SK-N-SH (cell line): ENCODE results near the gene KCNQ2. TPM values are rescaled to one million over a fixed set of nuclear protein-coding genes. Genes with fewer than 3 reads are reported as not detected.

Source experiments
- CTCF ChIA-PET: fragments of 300-600, 350-600 bp; formaldehyde crosslinking; extraction: SDS; loops from one replicate; lab custom pipeline; 2021; lab: Yijun Ruan, JAX
- POLR2A ChIA-PET: fragments of 350-600 bp; sonication (Branson Sonifier 250); formaldehyde crosslinking; extraction: SDS; loops from one replicate; lab custom pipeline; 2020; ENCODE audit warnings: antibody characterized with exemption, inconsistent platforms; lab: Yijun Ruan, JAX
- DNase-seq: peaks from one replicate; pipeline ENCODE4 v3.0.0; 2012
- H2AFZ ChIP-seq: fragments of 200-600 bp; sonication (generic); 2 replicates; pipeline ENCODE4 v1.8.1; 2016; ENCODE audit warnings: antibody characterized with exemption, mild to moderate bottlenecking, low read depth
- H3F3A ChIP-seq: fragments of 200-600 bp; sonication (generic); replicated peaks from 2 replicates; pipeline ENCODE3; 2016; ENCODE audit warnings: antibody characterized with exemption, mild to moderate bottlenecking; ENCODE audit not compliant: insufficient read depth
- H3K27ac ChIP-seq, 2 experiments: fragments of 200-500 bp in 1 of 2; fragments of 200-600 bp in 1 of 2; sonication (Bioruptor generic) in 1 of 2; sonication (generic), shearing (Covaris generic) in 1 of 2; 2 replicates each; pipeline versions ENCODE4 v1.5.1 to v1.6.1; 2014 to 2016; ENCODE audit warnings: low read depth in 2 of 2, inconsistent platforms in 1 of 2, low read length in 1 of 2, mild to moderate bottlenecking in 1 of 2, mixed read lengths in 1 of 2
- H3K27me3 ChIP-seq: fragments of 200-600 bp; sonication (generic), shearing (Covaris generic); 2 replicates; pipeline ENCODE4 v1.6.1; 2016; ENCODE audit warnings: mixed run types; ENCODE audit not compliant: insufficient read depth
- H3K36me3 ChIP-seq, 2 experiments: fragments of 200-500 bp in 1 of 2; fragments of 200-600 bp in 1 of 2; sonication (Bioruptor generic) in 1 of 2; sonication (generic) in 1 of 2; replicated peaks in 1 of 2; 2 replicates each; pipeline versions ENCODE3 to v1.5.1; 2014 to 2016; ENCODE audit warnings: low read length in 1 of 2, mild to moderate bottlenecking in 1 of 2; ENCODE audit not compliant: insufficient read depth in 2 of 2, control insufficient read depth in 1 of 2
- H3K4me1 ChIP-seq, 2 experiments: fragments of 200-500 bp in 1 of 2; fragments of 200-600 bp in 1 of 2; sonication (Bioruptor generic) in 1 of 2; sonication (generic), shearing (Covaris generic) in 1 of 2; 2 replicates each; pipeline versions ENCODE4 v1.5.1 to v1.6.1; 2014 to 2016; ENCODE audit warnings: low read depth in 1 of 2, low read length in 1 of 2, mixed run types in 1 of 2; ENCODE audit not compliant: insufficient read depth in 2 of 2, control insufficient read depth in 1 of 2
- H3K4me2 ChIP-seq: fragments of 200-600 bp; sonication (generic), shearing (Covaris generic); 2 replicates; pipeline ENCODE4 v1.6.1; 2017; ENCODE audit warnings: mixed run types
- H3K4me3 ChIP-seq, 2 experiments: fragments of 200-500 bp in 1 of 2; fragments of 200-600 bp in 1 of 2; sonication (Bioruptor generic) in 1 of 2; sonication (generic), shearing (Covaris generic) in 1 of 2; 2 replicates each; pipeline versions ENCODE4 v1.5.1 to v1.8.1; 2014 to 2016; ENCODE audit warnings: low read depth in 2 of 2, inconsistent platforms in 1 of 2, low read length in 1 of 2, mild to moderate bottlenecking in 1 of 2, mixed read lengths in 1 of 2, moderate library complexity in 1 of 2
- H3K79me2 ChIP-seq: fragments of 200-600 bp; sonication (generic); 2 replicates; pipeline ENCODE4 v1.8.1; 2017; ENCODE audit warnings: mild to moderate bottlenecking; ENCODE audit not compliant: insufficient read depth
- H3K9ac ChIP-seq: fragments of 200-600 bp; sonication (generic); 2 replicates; pipeline ENCODE4 v1.6.1; 2017; ENCODE audit warnings: mixed run types
- H3K9me2 ChIP-seq: fragments of 200-600 bp; sonication (generic); 2 replicates; pipeline ENCODE4 v1.6.1; 2017; ENCODE audit warnings: mixed run types
- H3K9me3 ChIP-seq: fragments of 200-600 bp; sonication (generic); 2 replicates; pipeline ENCODE4 v1.6.1; 2017; ENCODE audit warnings: mixed run types, mild to moderate bottlenecking, moderate library complexity
- H4K20me1 ChIP-seq: fragments of 200-600 bp; sonication (generic); 2 replicates; pipeline ENCODE4 v1.6.1; 2017; ENCODE audit warnings: mild to moderate bottlenecking, mixed run types; ENCODE audit not compliant: insufficient read depth
- EP300 ChIP-seq, 2 experiments: IDR thresholded peaks; 2 replicates each; pipeline versions ENCODE4 v1.4.0 to v1.6.1; 2012; ENCODE audit warnings: borderline replicate concordance in 1 of 2, low read depth in 1 of 2, low read length in 1 of 2
- EZH2phosphoT487 ChIP-seq: fragments of 200-600 bp; sonication (generic); IDR thresholded peaks from 2 replicates; pipeline ENCODE4 v1.6.1; 2017; ENCODE audit warnings: low read depth, mixed run types, mild to moderate bottlenecking, antibody characterized with exemption, moderate library complexity, borderline replicate concordance
- FOXJ3 ChIP-seq: sonication (generic); formaldehyde crosslinking; IDR thresholded peaks from 2 replicates; pipeline ENCODE4 v1.5.1; 2020; ENCODE audit warnings: mild to moderate bottlenecking, missing genetic modification reagents
- FOXM1 ChIP-seq: IDR thresholded peaks from 2 replicates; pipeline ENCODE4 v1.4.0; 2012; ENCODE audit warnings: low read depth, mild to moderate bottlenecking
- GATA2 ChIP-seq: sonication (generic); formaldehyde crosslinking; IDR thresholded peaks from 2 replicates; pipeline ENCODE4 v1.5.0; 2020; ENCODE audit warnings: mild to moderate bottlenecking, missing genetic modification reagents
- MAX ChIP-seq: IDR thresholded peaks from 2 replicates; pipeline ENCODE4 v1.4.0; 2012; ENCODE audit warnings: low read depth
- MEF2A ChIP-seq: IDR thresholded peaks from 2 replicates; pipeline ENCODE4 v1.4.0; 2012; ENCODE audit warnings: low read depth, borderline replicate concordance
- MXI1 ChIP-seq: IDR thresholded peaks from 2 replicates; pipeline ENCODE4 v1.6.1; 2012; ENCODE audit warnings: mild to moderate bottlenecking, low read depth, low read length, improper control_type of control experiment
- NFIC ChIP-seq: IDR thresholded peaks from 2 replicates; pipeline ENCODE4 v1.4.0; 2012; ENCODE audit warnings: borderline replicate concordance
- PBX3 ChIP-seq: IDR thresholded peaks from 2 replicates; pipeline ENCODE4; 2012
- RAD21 ChIP-seq: IDR thresholded peaks from 2 replicates; pipeline ENCODE4 v1.6.1; 2012; ENCODE audit warnings: mild to moderate bottlenecking, low read length
- RCOR1 ChIP-seq: fragments of 150-350 bp; IDR thresholded peaks from 2 replicates; pipeline ENCODE4 v1.6.1; 2017; ENCODE audit warnings: antibody characterized with exemption, low read length
- REST ChIP-seq: IDR thresholded peaks from 2 replicates; pipeline ENCODE4 v1.6.1; 2012; ENCODE audit warnings: mild to moderate bottlenecking, low read depth, low read length, moderate library complexity
- RXRA ChIP-seq: IDR thresholded peaks from 2 replicates; pipeline ENCODE4 v1.4.0; 2012; ENCODE audit warnings: low read depth, mild to moderate bottlenecking, borderline replicate concordance
- TAF1 ChIP-seq: IDR thresholded peaks from 2 replicates; pipeline ENCODE4 v1.6.1; 2012; ENCODE audit warnings: low read depth, mild to moderate bottlenecking, low read length, moderate library complexity, borderline replicate concordance
- TCF12 ChIP-seq: IDR thresholded peaks from 2 replicates; pipeline ENCODE4 v1.4.0; 2012
- WGBS: methylation state at CpG from one replicate; pipeline ENCODE4 v1.1.6; 2017; ENCODE audit warnings: low lambda C conversion rate; 5-methylcytosine and 5-hydroxymethylcytosine counted together
- polyA plus RNA-seq, 3 experiments: library from polyadenylated mRNA; depleted of rRNA; stranded (reverse); fragments of >200 nt; gene quantifications; 2 replicates each; pipeline ENCODE4 v1.2.3, GENCODE V29; 2012

KCNQ2 gene
- polyA plus RNA-seq, 1 of the 3 experiments (the other 2 are of a cell fraction), result 3.9 TPM

- POLR2A ChIA-PET, result no interaction called here
- Histone ChIP-seq H3K36me3 (no peaks in the 10 kb centered on the region), H4K20me1 (no peaks in the 10 kb centered on the region), H3K4me1 (peaks cover 0 to 1% of the 10 kb centered on the region in 2 experiments; a peak in 1 of 4 replicates), H3K9me3 (no peaks in the 10 kb centered on the region), H3K9ac (no peak overlapping the region)
- CTCF ChIA-PET, result interaction anchor here (2.9 kb wide), 1 partner anchor 31 kb away, joined by 15 read pairs; no protein-coding TSS in a partner anchor
- DNase-seq, result no peak
- TF ChIP-seq RXRA, result no peak
- no peak for TF ChIP-seq RAD21
- TF ChIP-seq MEF2A, result no peak
- TF ChIP-seq PBX3, result no peak
- TF ChIP-seq RCOR1, result no peak
- TF ChIP-seq FOXJ3 (CRISPR knock-in tag), result no peak
- no peak for TF ChIP-seq TCF12
- TF ChIP-seq REST, result no peak
- TF ChIP-seq EZH2phosphoT487, result no peak
- no peak for TF ChIP-seq EP300 (IDR thresholded peaks at IDR 0.05; ENCODE audit: borderline replicate concordance in 1 of 2, low read depth in 1 of 2, low read length in 1 of 2)
- no peak for TF ChIP-seq FOXM1
- TF ChIP-seq NFIC, result no peak
- TF ChIP-seq MXI1, result no peak
- TF ChIP-seq MAX, result no peak
- no peak for TF ChIP-seq TAF1
- TF ChIP-seq GATA2 (CRISPR knock-in tag), result no peak
- TF ChIP-seq, all 33 proteins: peak for 0
- no peaks in the 10 kb centered on the region for H3K79me2 ChIP-seq
- H2AFZ ChIP-seq, result no peak overlapping the region
- H3K27ac ChIP-seq, result no peak overlapping the region
- no peaks in the 10 kb centered on the region for H3K27me3 ChIP-seq
- no peaks in the 10 kb centered on the region for H3F3A ChIP-seq
- no peak overlapping the region for H3K4me2 ChIP-seq
- WGBS, result 74% methylated on average over 38 of the region's 46 CpGs
- H3K9me2 ChIP-seq, result no peaks in the 10 kb centered on the region
- no peak overlapping the region for H3K4me3 ChIP-seq
These were observed 121.7 kb downstream of the KCNQ2 start for GRCh38 chr20:63350597-63351325.

Other genes starting within 250 kb of the KCNQ2 start
- gene BIRC7, start 236.8 kb downstream of the KCNQ2 start, polyA plus RNA-seq (2012; rRNA removed), result not detected in 2 replicates
- not detected in 2 replicates for gene NKAIN4, start 218.2 kb downstream of the KCNQ2 start, polyA plus RNA-seq (2012; rRNA removed)
- gene ARFGAP1, start 199.8 kb downstream of the KCNQ2 start, polyA plus RNA-seq (2012; rRNA removed), result 72.7 and 77.0 TPM in 2 replicates
- gene COL20A1, start 179.5 kb downstream of the KCNQ2 start, polyA plus RNA-seq (2012; rRNA removed), result not detected in 2 replicates
- gene CHRNA4, start 111.3 kb downstream of the KCNQ2 start, polyA plus RNA-seq (2012; rRNA removed), result not detected in 2 replicates
- gene EEF1A2, start 26.4 kb upstream of the KCNQ2 start, polyA plus RNA-seq (2012; rRNA removed), result 9.2 and 16.5 TPM in 2 replicates
- gene PPDPF, start 48.1 kb upstream of the KCNQ2 start, polyA plus RNA-seq (2012; rRNA removed), result 20.0 and 71.4 TPM in 2 replicates
- gene PTK6, start 64.7 kb upstream of the KCNQ2 start, polyA plus RNA-seq (2012; rRNA removed), result 0.07 and 0.13 TPM in 2 replicates
- not detected in 2 replicates for gene SRMS, start 75.1 kb upstream of the KCNQ2 start, polyA plus RNA-seq (2012; rRNA removed)
- gene FNDC11, start 81.5 kb upstream of the KCNQ2 start, polyA plus RNA-seq (2012; rRNA removed), result 4.5 and 5.5 TPM in 2 replicates
- 5.5 and 7.6 TPM in 2 replicates for gene HELZ2, start 101.6 kb upstream of the KCNQ2 start, polyA plus RNA-seq (2012; rRNA removed)
- gene GMEB2, start 154.4 kb upstream of the KCNQ2 start, polyA plus RNA-seq (2012; rRNA removed), result 5.6 and 6.5 TPM in 2 replicates
- 89.8 and 111 TPM in 2 replicates for gene STMN3, start 180.8 kb upstream of the KCNQ2 start, polyA plus RNA-seq (2012; rRNA removed)
- 9.9 and 12.9 TPM in 2 replicates for gene RTEL1, start 185.7 kb upstream of the KCNQ2 start, polyA plus RNA-seq (2012; rRNA removed)
- gene TNFRSF6B, start 224.0 kb upstream of the KCNQ2 start, polyA plus RNA-seq (2012; rRNA removed), result 8.2 and 9.4 TPM in 2 replicates
- 65.4 and 72.8 TPM in 2 replicates for gene ARFRP1, start 235.3 kb upstream of the KCNQ2 start, polyA plus RNA-seq (2012; rRNA removed)
- gene ZGPAT, start 235.4 kb upstream of the KCNQ2 start, polyA plus RNA-seq (2012; rRNA removed), result 33.7 and 36.8 TPM in 2 replicates